GM12878 (cell line): Measurements from ENCODE around the gene STAT5B. TPM values are rescaled to one million over a fixed set of nuclear protein-coding genes. Genes with fewer than 3 reads are reported as not detected.

Experiments
- ATAC-seq: fragments of 200-7000 bp; cut with Tn5 transposase; 3 replicates; pipeline ENCODE4 v1.9.1; 2020; ENCODE audit warnings: mild to moderate bottlenecking, moderate library complexity
- BruUV-seq: library from RNA; stranded (reverse); fragments of 400-500 nt; replicated peaks from 2 replicates; lab custom pipeline; 2021; lab: Mats Ljungman, UMichigan
- CTCF ChIA-PET: fragments of 300-600 bp; sonication (Branson Sonifier 250); formaldehyde crosslinking; extraction: SDS; loops from one replicate; lab custom pipeline; 2021; ENCODE audit warnings: inconsistent platforms; lab: Yijun Ruan, JAX
- POLR2A ChIA-PET: fragments of 350-600 bp; formaldehyde crosslinking; extraction: SDS; loops from one replicate; lab custom pipeline; 2021; ENCODE audit warnings: inconsistent platforms; lab: Charles Lee
- RAD21 ChIA-PET: fragments of 300-600 bp; sonication (Branson Sonifier 250); formaldehyde crosslinking; loops from one replicate; lab custom pipeline; 2023; ENCODE audit warnings: antibody characterized with exemption; ENCODE audit not compliant: unreplicated experiment; lab: Charles Lee
- SMC1A ChIA-PET: fragments of 300-600 bp; sonication (Branson Sonifier 250); formaldehyde crosslinking; loops from one replicate; lab custom pipeline; 2023; ENCODE audit not compliant: unreplicated experiment, uncharacterized antibody; lab: Charles Lee
- DNase-seq: peaks from one replicate; pipeline ENCODE4 v3.0.0-alpha.2; 2011; ENCODE audit warnings: low read depth, low spot score
- FAIRE-seq: peaks from 3 replicates; lab custom pipeline; 2011; peaks lifted over from hg19 to GRCh38; lab: Jason Lieb, UNC
- H2AFZ ChIP-seq: 2 replicates; pipeline ENCODE4 v1.6.0; 2011; ENCODE audit warnings: low read depth, low read length, control low read depth; ENCODE audit not compliant: control insufficient read depth
- H3K27ac ChIP-seq: 2 replicates; pipeline ENCODE4 v1.5.1; 2011; ENCODE audit warnings: control low read depth; ENCODE audit not compliant: control insufficient read depth, insufficient read depth
- H3K27me3 ChIP-seq, 2 experiments: replicated peaks in 1 of 2; 2 replicates each; pipeline versions ENCODE4 v1.6.0 to v1.6.1; 2011; ENCODE audit warnings: low read length in 1 of 2; ENCODE audit not compliant: control insufficient read depth in 2 of 2, insufficient read depth in 2 of 2
- H3K36me3 ChIP-seq, 2 experiments: 2 replicates each; pipeline ENCODE4 v1.5.1; 2011; ENCODE audit warnings: low read length in 1 of 2; ENCODE audit not compliant: control insufficient read depth in 2 of 2, insufficient read depth in 2 of 2
- H3K4me1 ChIP-seq: 2 replicates; pipeline ENCODE4 v1.6.1; 2011; ENCODE audit warnings: mild to moderate bottlenecking, low read length, moderate library complexity, mixed read lengths; ENCODE audit not compliant: control insufficient read depth, insufficient read depth
- H3K4me2 ChIP-seq: 2 replicates; pipeline ENCODE4 v1.6.0; 2011; ENCODE audit warnings: control low read depth; ENCODE audit not compliant: control insufficient read depth, insufficient read depth
- H3K4me3 ChIP-seq: fragments of 200-600 bp; sonication (generic); 2 replicates; pipeline ENCODE4 v1.5.1; 2016
- H3K79me2 ChIP-seq: 2 replicates; pipeline ENCODE4 v1.6.0; 2011; ENCODE audit warnings: low read length; ENCODE audit not compliant: control insufficient read depth, insufficient read depth
- H3K9ac ChIP-seq: 2 replicates; pipeline ENCODE4 v1.8.0; 2011; ENCODE audit warnings: low read length, control low read depth, mixed read lengths; ENCODE audit not compliant: control insufficient read depth, insufficient read depth
- H3K9me3 ChIP-seq: replicated peaks from 3 replicates; pipeline ENCODE4 v1.5.1; 2011; ENCODE audit warnings: mild to moderate bottlenecking, low read length; ENCODE audit not compliant: control insufficient read depth, insufficient read depth
- H4K20me1 ChIP-seq: 2 replicates; pipeline ENCODE4 v1.6.0; 2011; ENCODE audit not compliant: control insufficient read depth, insufficient read depth
- CBX5 ChIP-seq: sonication (generic); IDR thresholded peaks from 2 replicates; pipeline ENCODE4 v1.6.1; 2016; ENCODE audit warnings: low read depth, moderate library complexity, mild to moderate bottlenecking, inconsistent platforms
- EED ChIP-seq: sonication (generic); IDR thresholded peaks from 2 replicates; pipeline ENCODE4 v1.6.1; 2016; ENCODE audit warnings: antibody characterized with exemption, low read depth
- ESRRA ChIP-seq: IDR thresholded peaks from 2 replicates; pipeline ENCODE4 v1.6.1; 2012; ENCODE audit warnings: mild to moderate bottlenecking, low read length, improper control_type of control experiment
- HDAC2 ChIP-seq: fragments of 200-600 bp; sonication (generic); IDR thresholded peaks from 2 replicates; pipeline ENCODE4 v1.6.1; 2017
- NFYB ChIP-seq: IDR thresholded peaks from 2 replicates; pipeline ENCODE4 v1.6.1; 2011; ENCODE audit warnings: low read depth, mild to moderate bottlenecking, low read length, improper control_type of control experiment, moderate library complexity; ENCODE audit not compliant: insufficient read depth
- PML ChIP-seq: IDR thresholded peaks from 2 replicates; pipeline ENCODE4 v1.6.1; 2012; ENCODE audit warnings: low read length, inconsistent platforms
- STAT1 ChIP-seq: fragments of 450-650 bp; conservative IDR thresholded peaks from 2 replicates; pipeline ENCODE4 v1.6.1; 2014; ENCODE audit warnings: antibody characterized with exemption, mild to moderate bottlenecking
- STAT3 ChIP-seq: IDR thresholded peaks from 2 replicates; pipeline ENCODE4 v1.6.1; 2011; ENCODE audit warnings: low read depth, low read length, improper control_type of control experiment
- ZNF207 ChIP-seq: fragments of 450-650 bp; IDR thresholded peaks from 2 replicates; pipeline ENCODE4 v1.6.1; 2014; ENCODE audit warnings: antibody characterized with exemption, mild to moderate bottlenecking, borderline replicate concordance
- WGBS: methylation state at CpG from one replicate; pipeline ENCODE4 v1.1.6; 2016; ENCODE audit warnings: low lambda C conversion rate; ENCODE audit not compliant: insufficient replicate concordance, insufficient coverage; ENCODE audit errors: missing lambda C conversion rate; 5-methylcytosine and 5-hydroxymethylcytosine counted together
- in situ Hi-C: fragments of 300-500 bp; cut with MboI; formaldehyde crosslinking; loops from 9 replicates; pipeline ENCODE4 v1.14.3; 2018; ENCODE audit warnings: mixed read lengths
- intact Hi-C: fragments of 100-400 bp; cut with micrococcal nuclease; formaldehyde crosslinking; loops from one replicate; pipeline ENCODE4 v1.14.2; 2022; ENCODE audit not compliant: unreplicated experiment
- polyA plus RNA-seq, 11 experiments: library from polyadenylated mRNA; depleted of rRNA in 4 of 11; unstranded in 6 of 11; stranded (reverse) in 5 of 11; fragments of >200 nt; fragmentation: Nextera tagmentation in 4 of 11; fragmentation: Illumina TruSeq in 1 of 11; extraction: Ambion mirVana in 4 of 11; extraction: Trizol in 1 of 11; gene quantifications; 1 replicate in 1 of 11; 2 replicates in 10 of 11; pipeline versions ENCODE4 v1.2.1 to v1.2.3, GENCODE V29; 2011 to 2016; ENCODE audit warnings: inconsistent platforms in 2 of 11, missing spikeins in 2 of 11, low read depth in 1 of 11
- total RNA-seq, 4 experiments: library from RNA; depleted of rRNA in 3 of 4; stranded (reverse); fragments of >200 nt in 3 of 4; fragmentation: Illumina TruSeq in 1 of 4; extraction: Trizol in 1 of 4; gene quantifications; 2 replicates each; pipeline versions ENCODE4 v1.2.1 to v1.2.3, GENCODE V29; 2013 to 2021
- TF ChIP-seq, protein P1 (sequence below): fragments of 450-650 bp; IDR thresholded peaks from 2 replicates; pipeline ENCODE4 v1.6.1; 2018; ENCODE audit warnings: borderline replicate concordance, mild to moderate bottlenecking; ENCODE audit not compliant: partially characterized antibody

Gene STAT5B
- total and polyA plus RNA-seq, 10 of the 15 experiments (the other 5 are each of a cell fraction or from before 2014, with no cell fraction given): 11.0 to 69.6 (median 46.7) TPM

DNA sequence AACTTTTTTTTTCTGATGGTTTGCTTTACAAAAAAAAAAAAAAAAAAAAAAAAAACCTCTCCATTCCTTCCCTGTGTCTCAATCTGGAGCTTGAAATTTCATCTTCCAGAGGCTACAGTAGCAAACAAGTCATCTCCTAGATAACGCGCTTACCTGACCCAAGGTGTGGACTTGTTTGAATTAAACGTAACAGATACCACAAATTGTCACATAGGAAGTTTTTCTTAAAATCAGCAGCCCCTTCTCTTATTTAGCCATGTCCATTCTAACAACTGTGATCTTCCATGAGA is 2.0 kb downstream of the STAT5B start:
- Histone ChIP-seq H2AFZ (no peak overlapping the region), H4K20me1 (no peaks in the 10 kb centered on the region), H3K9me3 (no peaks in the 10 kb centered on the region), H3K9ac (no peak overlapping the region), H3K27me3 (no peaks in the 10 kb centered on the region), H3K79me2 (peaks cover 56% of the 10 kb centered on the region), H3K4me1 (peaks cover 28% of the 10 kb centered on the region), H3K4me2 (peak overlapping the region; percentile 94), H3K36me3 (no peaks in the 10 kb centered on the region), H3K27ac (no peak overlapping the region), H3K4me3 (peak overlapping the region; percentile 81)
- SMC1A ChIA-PET: interaction anchor here (0.8 kb wide), 1 partner anchor 217 kb away, joined by 4 read pairs; no protein-coding TSS in a partner anchor
- TF ChIP-seq ZNF207 (no peak), HDAC2 (no peak), ESRRA (no peak), PML (no peak), STAT1 (no peak), NFYB (no peak), CBX5 (no peak), EED (no peak), STAT3 (no peak)
- TF ChIP-seq, protein P1, sequence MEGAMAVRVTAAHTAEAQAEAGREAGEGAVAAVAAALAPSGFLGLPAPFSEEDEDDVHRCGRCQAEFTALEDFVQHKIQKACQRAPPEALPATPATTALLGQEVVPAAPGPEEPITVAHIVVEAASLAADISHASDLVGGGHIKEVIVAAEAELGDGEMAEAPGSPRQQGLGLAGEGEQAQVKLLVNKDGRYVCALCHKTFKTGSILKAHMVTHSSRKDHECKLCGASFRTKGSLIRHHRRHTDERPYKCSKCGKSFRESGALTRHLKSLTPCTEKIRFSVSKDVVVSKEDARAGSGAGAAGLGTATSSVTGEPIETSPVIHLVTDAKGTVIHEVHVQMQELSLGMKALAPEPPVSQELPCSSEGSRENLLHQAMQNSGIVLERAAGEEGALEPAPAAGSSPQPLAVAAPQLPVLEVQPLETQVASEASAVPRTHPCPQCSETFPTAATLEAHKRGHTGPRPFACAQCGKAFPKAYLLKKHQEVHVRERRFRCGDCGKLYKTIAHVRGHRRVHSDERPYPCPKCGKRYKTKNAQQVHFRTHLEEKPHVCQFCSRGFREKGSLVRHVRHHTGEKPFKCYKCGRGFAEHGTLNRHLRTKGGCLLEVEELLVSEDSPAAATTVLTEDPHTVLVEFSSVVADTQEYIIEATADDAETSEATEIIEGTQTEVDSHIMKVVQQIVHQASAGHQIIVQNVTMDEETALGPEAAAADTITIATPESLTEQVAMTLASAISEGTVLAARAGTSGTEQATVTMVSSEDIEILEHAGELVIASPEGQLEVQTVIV: no peak
- RAD21 ChIA-PET: interaction anchor here (0.6 to 1.3 kb wide), 2 partner anchors 42 to 52 kb away, joined by 3 to 6 read pairs; no protein-coding TSS in a partner anchor
- FAIRE-seq (no peak), ATAC-seq (no peak), DNase-seq (no peak)
- WGBS: 90% methylated on average over 3 of the region's 3 CpGs
- CTCF ChIA-PET: interaction anchor here (0.6 to 1.6 kb wide), 6 partner anchors 25 to 249 kb away, joined by 3 to 6 read pairs (median 3); no protein-coding TSS in a partner anchor
- intact Hi-C loops (no loop called here), in situ Hi-C loops (no loop called here)
- no TSS peak for BruUV-seq
- POLR2A ChIA-PET: interaction anchor here (0.5 to 1.2 kb wide), 10 partner anchors 11 to 489 kb away, joined by 3 to 8 read pairs (median 4); no protein-coding TSS in a partner anchor
